CD4-positive, alpha-beta T cell treated with Interleukin-6 for 4 hours (primary cell): ENCODE data around the gene VWC2.

Experiments
- DNase-seq: peaks from one replicate; pipeline ENCODE4 v3.0.0-alpha.2; 2020; ENCODE audit warnings: mixed read lengths

VWC2 gene

GRCh38 chr7:49852619-49853462, 79.4 kb downstream of the VWC2 start:
- DNase-seq, result peak; percentile 4

DNA sequence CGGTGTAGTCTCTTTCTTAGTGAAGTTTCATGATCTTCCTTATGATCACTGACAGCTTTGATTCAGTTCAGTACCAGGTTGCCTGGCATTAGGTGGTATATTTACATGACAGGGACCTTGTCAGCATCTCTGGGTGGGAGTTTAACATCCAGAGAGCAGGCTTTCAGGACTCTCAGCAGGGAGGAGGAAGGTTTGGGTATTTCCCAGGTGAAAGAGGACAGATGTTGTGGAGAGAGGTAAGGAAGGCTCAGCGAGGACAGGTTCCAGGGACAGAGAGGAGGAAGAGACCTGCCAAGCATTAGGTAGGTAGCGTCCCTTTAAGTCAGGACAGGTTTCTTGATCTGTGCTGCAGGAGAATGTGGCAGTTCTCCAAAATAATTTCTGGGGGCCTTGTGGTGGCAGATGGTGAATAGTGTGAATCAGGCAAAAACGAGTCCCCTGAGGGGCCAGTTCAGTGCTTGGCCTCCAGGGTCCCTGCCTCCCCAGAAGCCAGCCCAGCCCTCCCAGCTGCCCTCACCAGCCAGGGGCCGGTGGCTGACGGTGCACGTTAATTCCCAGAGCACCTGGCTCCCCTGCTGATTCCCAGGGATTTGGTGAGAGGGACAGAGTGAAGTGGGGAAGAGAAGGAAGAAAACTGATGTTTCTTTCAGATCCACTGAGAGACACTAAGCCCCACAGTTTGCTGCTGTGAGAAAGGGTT, 82.0 kb downstream of the VWC2 start:
- no peak for DNase-seq

DNA sequence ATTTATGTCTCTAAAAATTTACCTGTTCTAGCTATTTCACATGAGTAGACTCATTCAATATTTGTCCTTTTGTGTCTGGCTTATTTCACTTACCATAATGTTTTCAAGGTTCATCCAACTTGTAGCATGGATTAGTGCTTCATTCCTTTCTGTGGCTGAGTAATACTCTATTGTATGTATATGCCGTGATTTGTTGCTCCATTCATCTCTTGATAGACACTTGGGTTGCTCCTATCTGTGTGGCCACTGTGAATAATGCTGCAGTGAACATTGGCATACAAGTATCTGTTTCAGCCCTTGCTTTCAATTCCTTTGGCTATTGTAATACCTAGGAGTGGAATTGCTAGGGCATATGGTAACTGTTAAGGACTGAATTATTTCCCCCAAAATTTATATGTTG, 86.9 kb downstream of the VWC2 start:
- DNase-seq, result no peak

DNA sequence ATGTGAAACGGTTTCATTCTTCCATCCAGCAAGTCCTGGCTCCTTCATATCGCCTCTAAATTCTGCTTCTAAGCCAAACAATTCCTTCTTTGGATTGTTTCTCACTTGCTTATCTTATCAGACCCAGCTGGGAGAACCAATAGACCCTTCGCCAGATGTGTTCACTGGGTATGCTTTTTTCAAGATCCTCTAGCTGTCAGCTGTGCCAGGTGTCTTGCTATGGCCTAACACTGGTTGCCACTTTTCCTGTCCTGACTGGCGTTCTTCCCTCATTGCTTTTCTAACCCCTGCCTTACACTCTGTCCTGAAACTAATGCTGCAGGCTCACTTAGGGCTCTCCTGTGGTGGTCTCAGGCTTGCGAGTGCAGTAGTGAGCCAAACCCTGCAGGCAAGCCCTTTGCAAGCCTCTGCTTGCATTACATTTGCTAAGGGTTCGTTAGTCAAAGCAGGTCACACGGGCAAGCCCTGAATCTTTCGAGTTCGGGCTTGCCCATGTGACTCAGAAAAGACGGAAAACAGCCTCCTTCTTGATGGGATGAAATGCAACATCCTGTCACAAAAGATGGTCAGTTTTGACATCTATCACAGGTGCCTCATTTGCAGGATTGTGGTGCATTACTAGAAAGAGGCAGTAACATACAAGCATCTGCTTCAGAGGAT, 92.8 kb downstream of the VWC2 start:
- DNase-seq, result no peak

- no peak for DNase-seq
These were observed 93.5 kb downstream of the VWC2 start for GRCh38 chr7:49866910-49867309.

DNA sequence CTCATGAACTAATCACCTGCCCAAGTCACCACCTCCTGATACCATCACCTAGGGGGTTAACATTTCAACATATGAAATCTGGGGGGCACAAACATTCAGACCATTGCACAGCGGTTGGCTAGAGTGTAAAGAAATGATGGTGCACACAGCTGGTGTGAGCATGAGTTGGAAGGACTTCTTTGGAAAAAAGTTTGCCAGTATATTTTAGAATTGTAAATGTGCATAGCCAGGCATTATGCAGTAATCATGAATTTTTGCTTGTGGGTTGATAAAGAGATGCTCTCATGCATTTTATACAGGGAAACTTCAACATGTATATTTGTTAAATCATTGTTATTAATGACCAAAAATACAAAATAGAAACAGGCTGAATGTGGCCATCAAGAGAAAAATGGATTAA, 100.0 kb downstream of the VWC2 start:
- no peak for DNase-seq

GRCh38 chr7:49875336-49875735, 101.9 kb downstream of the VWC2 start:
- no peak for DNase-seq

DNA sequence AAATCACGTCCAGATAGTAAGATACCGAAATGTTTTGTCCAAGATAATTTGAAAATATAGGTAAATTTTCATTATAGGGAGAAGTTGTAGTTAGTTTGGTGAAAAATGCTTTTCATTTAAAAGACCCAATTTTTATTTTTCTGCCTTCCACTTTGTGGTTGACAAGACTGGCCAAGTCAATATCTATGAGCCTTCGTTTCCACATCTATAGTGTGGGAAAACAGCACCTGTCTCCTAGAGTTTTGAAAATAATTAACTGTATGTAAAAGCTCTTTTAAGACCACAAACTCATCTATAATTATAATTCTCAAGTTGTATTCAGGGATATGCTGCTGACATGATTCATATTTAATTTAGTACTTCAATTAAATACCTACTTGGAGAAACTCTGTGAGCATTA, 102.8 kb downstream of the VWC2 start:
- no peak for DNase-seq

GRCh38 chr7:49878089-49878488, 104.7 kb downstream of the VWC2 start:
- DNase-seq, result no peak

GRCh38 chr7:49878627-49879026, 105.2 kb downstream of the VWC2 start:
- no peak for DNase-seq

DNA sequence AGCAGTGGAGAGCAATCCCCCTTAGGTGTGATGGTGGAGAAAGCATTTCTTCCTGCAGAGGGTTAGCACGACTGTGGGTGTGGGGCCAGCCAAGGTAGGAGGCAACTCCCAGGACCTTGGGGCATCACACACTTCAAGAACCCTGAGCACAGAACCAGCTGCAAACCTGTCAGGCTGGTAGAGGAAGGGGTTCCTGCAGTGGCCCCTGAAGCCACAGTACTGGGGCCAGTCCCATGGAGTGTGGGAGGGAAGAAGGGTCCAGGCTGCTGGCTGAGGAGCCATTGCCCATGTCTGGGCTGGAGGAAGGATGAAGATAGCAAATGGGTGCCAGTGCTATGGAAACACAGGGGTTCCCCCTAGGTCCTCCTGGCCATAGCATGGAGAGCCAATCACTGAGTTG, 110.5 kb downstream of the VWC2 start:
- DNase-seq, result no peak

- no peak for DNase-seq
These were observed 112.3 kb downstream of the VWC2 start for GRCh38 chr7:49885593-49886285.

GRCh38 chr7:49892481-49892880, 119.0 kb downstream of the VWC2 start:
- no peak for DNase-seq

DNA sequence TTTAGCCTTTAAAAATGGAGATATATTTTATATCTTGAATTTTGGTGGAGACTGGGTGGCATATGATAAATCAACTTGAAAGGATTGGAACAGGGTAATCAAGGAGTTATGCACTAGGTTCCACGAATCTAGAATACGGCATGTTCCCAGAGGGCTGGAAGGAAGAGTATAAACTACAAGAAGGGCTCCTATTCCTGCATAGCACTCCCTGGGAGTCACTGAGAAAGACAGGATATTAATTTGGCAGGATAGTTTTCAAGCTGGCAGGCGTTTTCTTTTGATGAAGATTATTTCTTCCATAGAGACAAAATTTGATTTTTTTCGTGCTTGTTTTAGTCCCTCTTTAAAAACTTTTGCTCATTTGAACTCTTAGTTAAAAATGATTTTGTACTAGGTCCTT, 119.7 kb downstream of the VWC2 start:
- no peak for DNase-seq

DNA sequence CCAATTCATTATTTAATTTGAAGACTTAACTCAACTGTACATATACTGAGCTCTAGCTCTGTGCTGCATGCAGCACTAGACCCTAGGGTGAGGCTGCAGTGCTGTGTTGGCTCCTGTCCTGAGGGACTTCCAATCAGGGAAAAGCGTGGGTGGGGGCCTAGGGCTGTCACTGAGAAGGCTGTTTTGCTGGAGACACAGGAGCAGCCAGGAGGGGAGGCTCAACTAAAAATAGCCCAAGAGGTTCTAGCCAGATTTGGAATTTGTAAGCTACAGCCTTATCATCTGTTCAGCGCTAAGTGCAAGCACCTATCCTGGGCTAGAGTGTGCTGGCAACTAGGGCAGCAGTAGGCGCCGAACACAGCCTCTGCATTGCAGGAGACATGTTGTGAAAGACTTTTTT, 121.1 kb downstream of the VWC2 start:
- no peak for DNase-seq

DNA sequence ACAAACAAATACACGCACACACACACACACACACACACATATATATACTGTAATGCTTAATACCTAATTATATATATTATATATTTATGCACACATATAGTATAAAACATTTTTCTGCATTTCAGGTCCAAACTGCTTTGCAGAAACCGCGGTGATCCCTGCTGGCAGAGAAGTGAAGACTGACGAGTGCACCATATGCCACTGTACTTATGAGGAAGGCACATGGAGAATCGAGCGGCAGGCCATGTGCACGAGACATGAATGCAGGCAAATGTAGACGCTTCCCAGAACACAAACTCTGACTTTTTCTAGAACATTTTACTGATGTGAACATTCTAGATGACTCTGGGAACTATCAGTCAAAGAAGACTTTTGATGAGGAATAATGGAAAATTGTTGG, 138.5 kb downstream of the VWC2 start:
- no peak for DNase-seq

DNA sequence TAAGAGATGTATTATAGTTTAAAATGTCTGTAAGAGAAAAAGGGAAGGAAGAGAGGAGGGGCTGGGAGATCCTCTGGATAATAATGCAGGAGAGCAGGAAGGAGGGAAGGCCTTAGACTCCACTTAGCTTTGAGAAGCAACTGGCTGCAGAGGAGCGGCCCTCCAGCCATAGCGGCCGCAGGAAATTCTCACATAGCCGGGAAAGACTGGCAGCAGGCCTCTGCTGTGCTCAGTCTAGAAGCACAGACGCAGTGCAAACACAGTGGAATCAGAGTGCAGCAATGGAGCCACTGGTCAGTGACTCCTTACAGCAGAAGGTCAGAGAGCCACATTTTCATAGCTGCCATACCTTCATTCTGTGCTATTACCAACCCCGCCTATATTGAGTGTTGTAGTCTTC, 153.3 kb downstream of the VWC2 start:
- DNase-seq, result no peak

- DNase-seq, result no peak
These were observed 154.2 kb downstream of the VWC2 start for GRCh38 chr7:49927631-49928030.

DNA sequence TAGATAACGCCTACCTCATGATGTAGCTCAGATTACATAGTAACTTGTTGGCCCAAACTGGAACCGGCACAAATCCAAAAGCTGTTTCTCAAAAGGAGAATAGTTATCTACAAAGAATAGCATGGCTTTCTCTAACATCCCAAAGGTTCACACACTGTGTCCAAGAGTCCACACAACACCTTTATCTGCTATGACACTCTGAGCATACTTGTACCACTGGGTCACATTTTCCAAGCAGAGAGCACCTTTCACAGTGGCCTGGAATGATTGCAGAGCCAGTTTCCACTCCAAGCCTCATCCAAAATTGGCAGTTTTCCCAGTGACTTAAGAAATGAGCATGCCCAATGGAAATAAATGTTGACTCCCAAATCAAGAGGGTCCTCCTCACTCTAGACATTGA, 155.3 kb downstream of the VWC2 start:
- no peak for DNase-seq

- DNase-seq, result no peak
These were observed 158.2 kb downstream of the VWC2 start for GRCh38 chr7:49931627-49932026.

DNA sequence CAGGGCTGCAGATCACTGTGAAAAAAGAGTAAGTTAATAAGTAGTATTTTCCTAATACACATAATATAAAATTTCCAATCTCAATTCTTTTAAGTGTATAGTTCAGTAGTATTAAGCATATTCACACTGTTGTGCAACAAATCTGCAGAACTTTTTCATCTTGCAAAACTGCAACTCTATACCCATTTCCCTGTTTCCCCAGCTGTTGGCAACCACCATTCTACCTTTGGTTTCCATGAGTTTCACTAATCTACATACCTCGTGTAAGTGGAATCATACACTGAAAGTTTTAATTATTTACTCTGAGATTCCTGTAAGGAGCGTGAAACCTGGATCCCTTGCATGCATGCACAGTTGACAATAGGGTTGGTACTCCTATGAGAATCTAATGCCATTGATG, 164.2 kb downstream of the VWC2 start:
- DNase-seq, result no peak
